Measurements from ENCODE around the gene TACC2.

TACC2 gene

DNA sequence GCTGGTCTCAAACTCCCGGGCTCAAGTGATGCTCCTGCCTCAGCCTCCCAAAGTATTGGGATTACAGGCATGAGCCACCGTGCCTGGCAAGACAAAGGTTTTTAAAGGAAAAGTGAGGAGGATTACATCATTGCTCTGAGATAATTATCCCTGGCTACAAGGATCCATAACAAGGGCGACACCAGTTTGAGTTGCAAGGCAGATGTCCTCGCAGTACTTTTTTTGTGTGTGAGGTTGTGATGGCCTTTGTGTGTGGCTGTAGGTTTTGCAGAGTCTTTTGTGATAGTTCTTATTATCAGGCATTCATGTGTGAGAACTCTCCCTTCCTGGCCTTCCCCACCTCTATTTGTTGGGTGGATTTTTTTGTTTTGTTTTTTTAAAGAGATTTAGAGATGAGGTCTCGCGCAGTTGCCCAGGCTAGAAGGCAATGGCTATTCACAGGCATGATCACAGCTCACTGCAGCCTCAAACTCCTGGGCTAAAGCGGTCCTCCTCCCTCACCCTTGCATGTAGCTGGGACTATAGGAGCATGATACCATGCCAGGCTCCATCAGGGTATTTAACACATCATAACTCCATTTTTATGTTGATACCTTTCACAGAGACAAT lies 292.2 kb downstream of the TACC2 start:
- Histone ChIP-seq H3K27me3 (ENCODE audit: low read depth, low read length) (no peaks in the 10 kb centered on the region), H3K4me1 (ENCODE audit: control insufficient read depth in 1 of 2, insufficient read depth in 2 of 2, low read length in 2 of 2) (no peaks in the 10 kb centered on the region), H3K36me3 (ENCODE audit: control insufficient read depth in 1 of 2, insufficient read depth in 2 of 2, low read length in 2 of 2) (no peaks in the 10 kb centered on the region), H3K27ac (ENCODE audit: low read length) (no peak overlapping the region), H3K9me3 (ENCODE audit: control insufficient read depth in 1 of 2, low read length in 2 of 2) (no peaks in the 10 kb centered on the region), H3K4me3 (ENCODE audit: low read depth in 1 of 2, low read length in 2 of 2) (no peak overlapping the region)

DNA sequence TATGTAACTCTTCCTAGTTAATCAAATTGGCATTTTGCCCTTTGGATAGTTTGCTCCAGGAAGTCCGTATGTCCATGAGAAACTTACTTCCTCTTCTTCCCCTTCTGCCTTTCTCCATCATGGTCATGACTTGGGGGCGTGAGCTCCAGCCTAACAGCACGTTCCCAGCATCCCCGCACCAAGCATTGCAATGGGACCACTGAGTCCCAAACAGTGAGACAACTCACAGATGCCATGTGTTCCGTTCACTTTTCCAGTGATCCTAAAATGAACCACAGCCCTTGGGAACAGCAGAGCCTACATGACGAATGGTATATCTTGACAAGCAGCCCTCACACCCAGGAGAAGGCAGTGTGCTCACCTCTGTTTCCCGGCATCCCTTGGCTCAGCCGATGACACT lies 292.8 kb downstream of the TACC2 start:
- Histone ChIP-seq H3K9me3 (ENCODE audit: control insufficient read depth in 1 of 2, low read length in 2 of 2) (no peaks in the 10 kb centered on the region), H3K27ac (ENCODE audit: low read length) (no peak overlapping the region), H3K4me3 (ENCODE audit: low read depth in 1 of 2, low read length in 2 of 2) (no peak overlapping the region), H3K36me3 (ENCODE audit: control insufficient read depth in 1 of 2, insufficient read depth in 2 of 2, low read length in 2 of 2) (no peaks in the 10 kb centered on the region), H3K4me1 (ENCODE audit: control insufficient read depth in 1 of 2, insufficient read depth in 2 of 2, low read length in 2 of 2) (no peaks in the 10 kb centered on the region), H3K27me3 (ENCODE audit: low read depth, low read length) (no peaks in the 10 kb centered on the region)

DNA sequence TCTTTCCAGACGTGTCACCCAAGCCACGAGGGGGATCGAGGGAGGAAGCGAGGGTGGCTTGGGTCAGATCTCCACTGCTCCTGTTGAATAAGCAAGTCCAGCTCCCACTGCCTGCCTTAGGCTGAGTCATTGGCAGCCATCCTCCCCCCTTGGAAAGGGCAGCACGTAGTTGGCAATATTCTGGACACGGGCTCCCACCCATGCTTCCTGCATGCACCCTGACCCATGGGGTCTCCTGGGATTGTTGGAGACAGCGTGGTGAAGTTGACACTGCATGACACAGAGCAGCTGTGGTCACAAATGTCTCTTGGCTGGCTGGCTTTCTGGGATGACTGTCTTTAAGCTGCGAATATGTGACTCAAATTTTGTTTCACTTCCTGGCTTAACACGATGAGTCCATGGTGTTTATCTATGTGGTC lies 293.3 kb downstream of the TACC2 start:
- Histone ChIP-seq H3K27ac (ENCODE audit: low read length) (no peak overlapping the region), H3K4me1 (ENCODE audit: control insufficient read depth in 1 of 2, insufficient read depth in 2 of 2, low read length in 2 of 2) (no peaks in the 10 kb centered on the region), H3K27me3 (ENCODE audit: low read depth, low read length) (no peaks in the 10 kb centered on the region), H3K36me3 (ENCODE audit: control insufficient read depth in 1 of 2, insufficient read depth in 2 of 2, low read length in 2 of 2) (no peaks in the 10 kb centered on the region), H3K9me3 (ENCODE audit: control insufficient read depth in 1 of 2, low read length in 2 of 2) (no peaks in the 10 kb centered on the region), H3K4me3 (ENCODE audit: low read depth in 1 of 2, low read length in 2 of 2) (no peak overlapping the region)

DNA sequence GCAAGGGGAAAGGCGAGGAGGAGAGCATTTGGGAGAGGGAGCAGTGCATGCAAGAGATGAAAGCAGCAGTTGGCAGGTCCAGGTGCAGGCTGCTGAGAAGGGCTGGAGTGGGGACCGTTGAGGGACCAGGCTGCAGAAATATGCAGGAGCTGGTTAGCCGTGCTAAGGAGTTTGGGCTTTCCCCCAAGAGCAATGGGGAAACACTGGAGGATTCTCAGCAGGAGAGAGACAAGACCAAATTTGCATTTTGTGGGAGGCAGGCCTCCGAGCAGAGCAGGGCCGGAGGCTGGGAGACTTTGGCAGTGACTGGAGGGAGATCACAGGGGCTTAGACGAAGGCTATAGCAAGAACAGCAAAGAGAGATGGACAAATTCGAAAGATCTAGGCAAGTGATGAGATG lies 293.9 kb downstream of the TACC2 start:
- no peak overlapping the region for H3K27ac ChIP-seq (ENCODE audit: low read length)
- no peak overlapping the region for H3K4me3 ChIP-seq (ENCODE audit: low read depth in 1 of 2, low read length in 2 of 2)
- H3K27me3 ChIP-seq (ENCODE audit: low read depth, low read length): no peaks in the 10 kb centered on the region
- no peaks in the 10 kb centered on the region for H3K4me1 ChIP-seq (ENCODE audit: control insufficient read depth in 1 of 2, insufficient read depth in 2 of 2, low read length in 2 of 2)
- H3K36me3 ChIP-seq (ENCODE audit: control insufficient read depth in 1 of 2, insufficient read depth in 2 of 2, low read length in 2 of 2): no peaks in the 10 kb centered on the region
- no peaks in the 10 kb centered on the region for H3K9me3 ChIP-seq (ENCODE audit: control insufficient read depth in 1 of 2, low read length in 2 of 2)

DNA sequence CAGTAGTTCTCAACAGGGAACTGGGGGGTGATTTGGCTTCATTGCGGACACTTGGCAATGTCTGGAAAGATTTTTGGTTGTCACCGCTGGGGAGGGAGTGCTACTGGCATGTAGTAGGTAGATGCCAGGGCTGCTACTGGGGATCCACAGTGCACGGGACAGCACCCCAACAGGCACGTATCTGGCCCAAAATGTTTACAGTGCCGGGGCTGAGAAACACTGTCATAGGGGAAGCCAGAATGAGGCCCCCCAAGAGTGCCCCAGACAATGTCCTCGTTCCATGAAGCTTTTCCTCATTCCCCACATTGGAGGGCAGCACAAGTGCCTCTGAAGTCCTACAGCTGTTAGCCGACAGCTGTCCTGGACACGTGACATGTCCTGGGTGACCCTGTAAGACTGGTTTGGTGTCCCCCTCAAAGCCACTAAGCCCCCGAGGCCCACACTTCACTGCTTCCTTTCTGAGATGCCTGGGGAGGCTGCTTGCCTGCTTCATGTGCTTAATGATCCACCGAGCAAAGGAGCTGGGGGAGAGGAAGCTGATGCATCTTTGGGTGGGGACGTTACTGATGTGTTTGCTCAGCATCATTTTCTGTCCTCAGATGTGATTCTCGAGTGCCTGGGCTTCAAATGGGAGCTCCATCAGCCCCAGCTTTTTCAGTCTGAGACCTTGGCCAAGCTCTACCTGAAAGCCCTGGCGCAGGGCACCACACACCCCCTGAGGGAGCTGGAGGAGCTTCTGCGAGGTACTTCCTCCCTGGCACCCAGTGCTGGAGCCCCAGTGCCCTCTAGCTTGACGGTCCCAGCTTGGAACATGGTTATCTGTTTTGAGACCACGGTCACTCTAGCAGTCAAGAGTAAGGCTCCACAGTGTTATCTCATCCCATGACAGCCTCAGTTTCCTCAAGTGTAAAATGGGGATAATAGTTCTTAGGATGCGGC lies 296.8 kb downstream of the TACC2 start:
- H3K4me1 ChIP-seq (ENCODE audit: control insufficient read depth in 1 of 2, insufficient read depth in 2 of 2, low read length in 2 of 2): peaks cover 0 to 7% of the 10 kb centered on the region in 2 donors
- no peak overlapping the region for H3K27ac ChIP-seq (ENCODE audit: low read length)
- no peaks in the 10 kb centered on the region for H3K36me3 ChIP-seq (ENCODE audit: control insufficient read depth in 1 of 2, insufficient read depth in 2 of 2, low read length in 2 of 2)
- H3K27me3 ChIP-seq (ENCODE audit: low read depth, low read length): no peaks in the 10 kb centered on the region
- no peak overlapping the region for H3K4me3 ChIP-seq (ENCODE audit: low read depth in 1 of 2, low read length in 2 of 2)
- H3K9me3 ChIP-seq (ENCODE audit: control insufficient read depth in 1 of 2, low read length in 2 of 2): no peaks in the 10 kb centered on the region

DNA sequence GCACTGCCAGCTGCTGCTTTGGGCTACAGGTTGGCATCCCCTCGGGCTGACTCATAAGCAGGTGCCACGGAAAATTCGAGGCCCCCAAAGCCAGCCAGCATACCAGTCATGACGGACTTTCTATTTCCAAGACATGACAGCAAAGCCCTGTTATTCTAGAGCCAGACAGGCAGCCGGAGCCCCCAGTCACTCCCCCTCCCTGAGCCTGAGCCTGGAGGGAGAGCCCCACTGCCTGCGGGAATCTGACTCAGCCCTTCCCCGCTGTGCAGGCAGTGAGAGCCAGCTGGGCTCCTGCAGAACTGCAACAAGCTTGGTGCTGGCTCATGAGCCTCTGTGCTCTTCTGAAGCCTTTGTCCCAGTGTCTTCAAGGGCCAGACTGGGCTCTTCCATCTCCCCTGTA lies 297.9 kb downstream of the TACC2 start:
- H3K27ac ChIP-seq (ENCODE audit: low read length): no peak overlapping the region
- peaks cover 0 to 7% of the 10 kb centered on the region in 2 donors for H3K4me1 ChIP-seq (ENCODE audit: control insufficient read depth in 1 of 2, insufficient read depth in 2 of 2, low read length in 2 of 2)

DNA sequence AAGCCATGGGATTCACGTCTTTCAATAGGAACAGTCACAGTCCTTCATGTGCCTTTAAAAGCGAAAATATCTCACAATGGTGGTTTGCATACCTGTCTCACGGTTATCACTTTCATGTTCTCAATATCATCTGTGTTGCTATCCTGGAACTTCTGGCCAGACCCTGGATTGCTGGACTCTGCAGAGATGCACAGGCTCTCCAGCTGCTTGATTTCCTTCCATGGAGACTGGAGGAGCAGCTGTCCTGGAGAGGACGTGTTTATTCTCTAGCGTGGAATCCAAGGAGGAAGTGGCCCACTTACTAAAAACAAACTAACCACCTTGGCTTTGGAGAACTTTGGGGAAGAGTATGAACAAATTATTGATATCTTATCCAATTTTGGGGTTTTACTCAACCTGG lies 298.6 kb downstream of the TACC2 start:
- Histone ChIP-seq H3K27me3 (ENCODE audit: low read depth, low read length) (no peaks in the 10 kb centered on the region), H3K27ac (ENCODE audit: low read length) (no peak overlapping the region), H3K4me3 (ENCODE audit: low read depth in 1 of 2, low read length in 2 of 2) (no peak overlapping the region), H3K36me3 (ENCODE audit: control insufficient read depth in 1 of 2, insufficient read depth in 2 of 2, low read length in 2 of 2) (no peaks in the 10 kb centered on the region), H3K9me3 (ENCODE audit: control insufficient read depth in 1 of 2, low read length in 2 of 2) (no peaks in the 10 kb centered on the region), H3K4me1 (ENCODE audit: control insufficient read depth in 1 of 2, insufficient read depth in 2 of 2, low read length in 2 of 2) (peaks cover 0 to 7% of the 10 kb centered on the region in 2 donors)

More for the DNA sequence above, 297.9 kb downstream of the TACC2 start:
- Histone ChIP-seq H3K36me3 (ENCODE audit: control insufficient read depth in 1 of 2, insufficient read depth in 2 of 2, low read length in 2 of 2) (no peaks in the 10 kb centered on the region), H3K27me3 (ENCODE audit: low read depth, low read length) (no peaks in the 10 kb centered on the region), H3K9me3 (ENCODE audit: control insufficient read depth in 1 of 2, low read length in 2 of 2) (no peaks in the 10 kb centered on the region), H3K4me3 (ENCODE audit: low read depth in 1 of 2, low read length in 2 of 2) (no peak overlapping the region)

DNA sequence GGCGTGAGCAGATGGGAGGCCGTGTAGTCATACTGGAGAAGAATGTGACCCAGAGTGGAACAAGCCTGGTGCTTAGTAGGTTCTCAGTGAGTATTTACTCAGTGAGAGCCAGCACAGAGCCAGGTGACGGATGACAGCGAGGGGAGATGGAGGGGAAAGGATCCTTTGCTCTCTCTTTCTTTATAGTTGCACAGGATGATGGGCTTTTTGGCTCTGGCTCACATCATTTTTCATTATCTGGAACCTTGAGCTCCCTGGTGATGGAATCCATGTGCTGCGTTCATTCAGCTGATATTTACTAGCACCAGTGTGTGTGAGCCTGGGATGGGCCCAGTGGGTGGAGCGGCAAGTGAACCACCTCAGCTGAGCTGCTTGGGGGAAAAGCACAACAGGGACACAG lies 299.3 kb downstream of the TACC2 start:
- H3K36me3 ChIP-seq (ENCODE audit: control insufficient read depth in 1 of 2, insufficient read depth in 2 of 2, low read length in 2 of 2): no peaks in the 10 kb centered on the region
- H3K9me3 ChIP-seq (ENCODE audit: control insufficient read depth in 1 of 2, low read length in 2 of 2): no peaks in the 10 kb centered on the region
- H3K27ac ChIP-seq (ENCODE audit: low read length): no peak overlapping the region
- H3K27me3 ChIP-seq (ENCODE audit: low read depth, low read length): no peaks in the 10 kb centered on the region
- H3K4me3 ChIP-seq (ENCODE audit: low read depth in 1 of 2, low read length in 2 of 2): no peak overlapping the region
- peaks cover 0 to 7% of the 10 kb centered on the region in 2 donors for H3K4me1 ChIP-seq (ENCODE audit: control insufficient read depth in 1 of 2, insufficient read depth in 2 of 2, low read length in 2 of 2)

DNA sequence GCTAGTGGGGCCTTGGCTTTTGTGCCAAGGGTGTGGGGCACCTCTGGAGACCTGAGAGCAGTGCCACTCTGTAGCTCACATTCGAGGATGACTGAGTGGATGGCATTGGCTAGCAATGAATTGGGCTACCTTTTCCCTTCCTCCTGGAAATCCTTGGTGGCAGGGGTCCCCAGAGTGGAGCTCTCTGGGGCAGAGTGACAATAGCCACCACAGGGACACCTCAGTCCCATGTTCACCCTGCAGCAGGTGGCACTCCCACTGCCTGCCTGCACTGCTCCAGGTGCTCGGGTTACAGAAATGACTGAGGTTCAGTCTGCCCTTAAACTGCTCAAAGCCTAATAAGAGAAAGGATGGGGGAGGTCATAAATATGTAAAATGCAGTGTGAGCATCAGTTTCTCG lies 300.0 kb downstream of the TACC2 start:
- H3K4me3 ChIP-seq (ENCODE audit: low read depth in 1 of 2, low read length in 2 of 2): no peak overlapping the region
- H3K36me3 ChIP-seq (ENCODE audit: control insufficient read depth in 1 of 2, insufficient read depth in 2 of 2, low read length in 2 of 2): no peaks in the 10 kb centered on the region
- H3K27ac ChIP-seq (ENCODE audit: low read length): no peak overlapping the region
- peaks cover 0 to 7% of the 10 kb centered on the region in 2 donors for H3K4me1 ChIP-seq (ENCODE audit: control insufficient read depth in 1 of 2, insufficient read depth in 2 of 2, low read length in 2 of 2)
- H3K9me3 ChIP-seq (ENCODE audit: control insufficient read depth in 1 of 2, low read length in 2 of 2): no peaks in the 10 kb centered on the region
- no peaks in the 10 kb centered on the region for H3K27me3 ChIP-seq (ENCODE audit: low read depth, low read length)

DNA sequence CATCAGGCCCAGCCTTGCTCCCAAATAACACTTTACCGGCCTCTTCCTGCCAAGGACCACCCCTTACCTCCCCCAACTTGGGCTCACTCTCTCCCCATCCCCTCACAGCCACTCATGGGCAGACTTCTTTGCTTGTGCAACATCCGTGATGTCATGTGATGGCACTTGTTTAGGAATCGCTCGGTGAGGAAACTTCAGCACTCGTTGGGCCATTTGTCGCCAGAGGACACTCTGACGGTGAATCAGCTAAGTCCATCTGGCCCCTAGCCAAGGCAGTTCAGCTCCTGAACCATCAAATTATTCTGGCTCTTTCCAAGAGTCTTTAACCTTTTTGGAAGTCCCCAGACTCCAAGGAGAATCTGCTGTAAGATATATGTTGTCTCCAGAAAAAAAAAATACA lies 301.4 kb downstream of the TACC2 start:
- Histone ChIP-seq H3K36me3 (ENCODE audit: control insufficient read depth in 1 of 2, insufficient read depth in 2 of 2, low read length in 2 of 2) (no peaks in the 10 kb centered on the region), H3K4me3 (ENCODE audit: low read depth in 1 of 2, low read length in 2 of 2) (no peak overlapping the region), H3K9me3 (ENCODE audit: control insufficient read depth in 1 of 2, low read length in 2 of 2) (no peaks in the 10 kb centered on the region), H3K27me3 (ENCODE audit: low read depth, low read length) (no peaks in the 10 kb centered on the region), H3K27ac (ENCODE audit: low read length) (no peak overlapping the region), H3K4me1 (ENCODE audit: control insufficient read depth in 1 of 2, insufficient read depth in 2 of 2, low read length in 2 of 2) (peaks cover 0 to 7% of the 10 kb centered on the region in 2 donors)

DNA sequence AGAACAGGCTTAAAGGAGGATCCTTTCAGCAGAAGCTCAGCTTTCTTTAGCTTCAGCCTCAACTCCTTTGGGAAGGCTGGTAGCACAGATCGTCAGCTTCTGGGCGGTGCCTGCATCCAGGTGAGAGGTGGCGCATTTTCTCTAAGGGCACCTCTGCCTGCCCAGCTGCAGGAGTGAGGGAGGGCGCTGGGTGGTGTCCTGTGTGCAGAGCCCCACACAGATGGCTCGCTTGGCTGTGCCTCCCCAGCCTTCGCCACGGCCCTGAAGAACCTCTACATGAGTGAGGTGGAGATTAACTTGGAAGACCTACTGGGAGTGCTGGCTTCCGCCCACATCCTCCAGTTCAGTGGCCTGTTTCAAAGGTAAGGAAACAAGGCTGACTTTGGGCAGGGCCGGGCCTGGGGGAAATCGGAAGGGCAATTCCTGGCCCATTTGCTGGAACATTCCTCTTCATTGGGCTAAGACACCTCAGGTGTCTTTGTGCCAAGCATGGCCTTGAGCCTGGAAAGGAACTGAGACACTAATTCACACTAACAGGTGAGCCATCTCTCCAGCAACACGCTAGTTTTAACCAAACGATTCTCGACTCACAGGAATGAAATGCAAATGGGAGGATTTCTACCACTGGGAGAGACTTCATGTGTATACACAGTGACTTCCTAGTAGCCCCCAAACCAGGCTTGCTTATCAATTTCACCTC lies 302.0 kb downstream of the TACC2 start:
- Histone ChIP-seq H3K27ac (ENCODE audit: low read length) (no peak overlapping the region), H3K4me3 (ENCODE audit: low read depth in 1 of 2, low read length in 2 of 2) (no peak overlapping the region), H3K27me3 (ENCODE audit: low read depth, low read length) (no peaks in the 10 kb centered on the region), H3K9me3 (ENCODE audit: control insufficient read depth in 1 of 2, low read length in 2 of 2) (no peaks in the 10 kb centered on the region), H3K36me3 (ENCODE audit: control insufficient read depth in 1 of 2, insufficient read depth in 2 of 2, low read length in 2 of 2) (no peaks in the 10 kb centered on the region), H3K4me1 (ENCODE audit: control insufficient read depth in 1 of 2, insufficient read depth in 2 of 2, low read length in 2 of 2) (peaks cover 0 to 7% of the 10 kb centered on the region in 2 donors)
